ENCODE results near the gene ONECUT2. TPM values are rescaled to one million over a fixed set of nuclear protein-coding genes. Genes with fewer than 3 reads are reported as not detected.

The ONECUT2 gene
- total and polyA plus RNA-seq, 4 donors = 1.8 to 5.7 (median 4.6) TPM

- no peaks in the 10 kb centered on the region for H3K36me3 ChIP-seq (ENCODE audit: control insufficient read depth in 4 of 4, insufficient read depth in 3 of 4, low read depth in 1 of 4, low read length in 3 of 4)
- H3K27me3 ChIP-seq (ENCODE audit: control insufficient read depth in 4 of 4, insufficient read depth in 4 of 4, low read length in 3 of 4) = no peaks in the 10 kb centered on the region
- peaks cover 0 to 3% (median 2%) of the 10 kb centered on the region in 4 donors for H3K4me1 ChIP-seq (ENCODE audit: control insufficient read depth in 4 of 4, insufficient read depth in 4 of 4, low read length in 3 of 4)
- H3K9me3 ChIP-seq (ENCODE audit: control insufficient read depth in 4 of 4, low read length in 3 of 4) = peaks cover 0 to 4% (median 0%) of the 10 kb centered on the region in 4 donors
- H3K27ac ChIP-seq (ENCODE audit: low read depth in 1 of 2, low read length in 2 of 2) = no peak overlapping the region
- H3K4me3 ChIP-seq (ENCODE audit: low read depth in 1 of 3, low read length in 3 of 3) = no peak overlapping the region
- TF ChIP-seq CTCF (IDR thresholded peaks at IDR 0.05; ENCODE audit: low read depth, low read length, missing input control) (no peak), NR2F2 (IDR thresholded peaks at IDR 0.05) (no peak), EGR1 (IDR thresholded peaks at IDR 0.05; ENCODE audit: low read depth in 2 of 2) (no peak), RAD21 (IDR thresholded peaks at IDR 0.05) (no peak), FOXA1 (IDR thresholded peaks at IDR 0.05) (no peak), TAF1 (conservative IDR thresholded peaks at IDR 0.05) (no peak), ZBTB33 (IDR thresholded peaks at IDR 0.05) (no peak)
- no peak overlapping the region for H3K9ac ChIP-seq (ENCODE audit: low read depth in 1 of 2, low read length in 2 of 2)
- 75% methylated on average over 13 of the region's 13 CpGs for WGBS
- no peak for DNase-seq (ENCODE audit: low spot score)
Measured at GRCh38 chr18:57527556-57528229, 92.5 kb downstream of the ONECUT2 start.

- no peaks in the 10 kb centered on the region for H3K27me3 ChIP-seq (ENCODE audit: control insufficient read depth in 4 of 4, insufficient read depth in 4 of 4, low read length in 3 of 4)
- DNase-seq (ENCODE audit: low spot score) = no peak
- TF ChIP-seq NR2F2 (IDR thresholded peaks at IDR 0.05) = no peak
- TF ChIP-seq HNF4G (IDR thresholded peaks at IDR 0.05) = no peak
- no peak for TF ChIP-seq JUND (IDR thresholded peaks at IDR 0.05)
- TF ChIP-seq SP1 (IDR thresholded peaks at IDR 0.05) = no peak
- TF ChIP-seq HNF4A (conservative IDR thresholded peaks at IDR 0.05) = no peak
- no peak for TF ChIP-seq MAX (IDR thresholded peaks at IDR 0.05)
- TF ChIP-seq GABPA (IDR thresholded peaks at IDR 0.05 in 1 of 2, conservative IDR thresholded peaks at IDR 0.05 in 1 of 2) = no peak
- TF ChIP-seq TAF1 (conservative IDR thresholded peaks at IDR 0.05) = no peak
- TF ChIP-seq FOXA2 (IDR thresholded peaks at IDR 0.05) = no peak
- no peak for TF ChIP-seq RXRA (IDR thresholded peaks at IDR 0.05)
- TF ChIP-seq ATF3 (IDR thresholded peaks at IDR 0.05) = no peak
- no peak for TF ChIP-seq RAD21 (IDR thresholded peaks at IDR 0.05)
- no peak for TF ChIP-seq ZBTB33 (IDR thresholded peaks at IDR 0.05)
- TF ChIP-seq YY1 (IDR thresholded peaks at IDR 0.05) = no peak
- no peak for TF ChIP-seq FOXA1 (IDR thresholded peaks at IDR 0.05)
- no peak for TF ChIP-seq REST (IDR thresholded peaks at IDR 0.05)
- no peak for TF ChIP-seq EGR1 (IDR thresholded peaks at IDR 0.05; ENCODE audit: low read depth in 2 of 2)
- TF ChIP-seq CTCF (IDR thresholded peaks at IDR 0.05; ENCODE audit: low read depth, low read length, missing input control) = no peak
- peaks cover 2 to 18% (median 13%) of the 10 kb centered on the region in 4 donors for H3K4me1 ChIP-seq (ENCODE audit: control insufficient read depth in 4 of 4, insufficient read depth in 4 of 4, low read length in 3 of 4)
- no peaks in the 10 kb centered on the region for H3K36me3 ChIP-seq (ENCODE audit: control insufficient read depth in 4 of 4, insufficient read depth in 3 of 4, low read depth in 1 of 4, low read length in 3 of 4)
- H3K4me3 ChIP-seq (ENCODE audit: low read depth in 1 of 3, low read length in 3 of 3) = no peak overlapping the region
- peaks cover 0 to 4% (median 0%) of the 10 kb centered on the region in 4 donors for H3K9me3 ChIP-seq (ENCODE audit: control insufficient read depth in 4 of 4, low read length in 3 of 4)
- H3K9ac ChIP-seq (ENCODE audit: low read depth in 1 of 2, low read length in 2 of 2) = no peak overlapping the region
- H3K27ac ChIP-seq (ENCODE audit: low read depth in 1 of 2, low read length in 2 of 2) = no peak overlapping the region
- 89% methylated on average over 7 of the region's 7 CpGs for WGBS
Measured at GRCh38 chr18:57529151-57529550, 94.0 kb downstream of the ONECUT2 start.
